ENCODE data around the gene GNG7. TPM values are rescaled to one million over a fixed set of nuclear protein-coding genes. Genes with fewer than 3 reads are reported as not detected.

The GNG7 gene
- total RNA-seq, 1 donor from 2014 or later: 5.5 TPM

DNA sequence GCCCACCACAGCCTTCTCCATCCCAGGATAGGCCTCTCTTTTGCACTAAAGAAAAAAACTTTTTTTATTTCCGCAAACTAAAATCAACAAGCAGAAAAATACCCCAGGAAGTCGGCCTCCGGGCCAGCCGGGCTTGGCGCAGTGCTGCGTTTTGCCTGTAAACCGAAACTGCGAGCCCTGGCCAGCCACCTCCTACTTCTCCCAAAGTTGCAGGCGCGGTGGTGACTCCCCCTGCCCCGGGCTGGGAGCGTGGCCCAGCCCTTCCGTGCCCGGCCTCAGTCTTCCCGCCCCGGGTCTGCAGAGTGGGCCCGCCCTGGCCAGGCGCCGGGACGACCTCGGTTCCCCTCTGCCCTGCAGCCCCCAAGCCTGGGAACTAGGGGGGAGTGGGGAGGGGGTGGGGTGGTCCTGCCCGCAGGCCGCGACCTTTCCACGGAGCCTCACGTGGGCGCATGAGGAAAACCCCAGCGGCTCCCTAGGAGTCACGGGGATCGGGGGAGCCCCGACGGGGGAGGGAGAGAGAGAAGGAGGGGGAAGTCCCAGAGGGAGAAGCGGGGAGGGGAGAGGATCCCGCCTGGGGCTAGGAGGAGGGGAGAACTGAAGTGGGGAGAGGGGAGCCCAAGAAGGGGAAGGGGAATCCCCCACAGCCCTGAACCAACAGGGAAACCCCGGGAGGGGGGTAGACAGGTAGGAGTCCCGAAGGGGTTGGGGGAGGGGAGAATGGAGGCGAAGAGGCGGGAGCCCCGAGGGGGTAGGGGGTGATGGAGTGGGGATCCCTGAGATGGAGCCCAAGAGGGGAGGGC, 223.5 kb downstream of the GNG7 start:
- TF ChIP-seq, protein P1, sequence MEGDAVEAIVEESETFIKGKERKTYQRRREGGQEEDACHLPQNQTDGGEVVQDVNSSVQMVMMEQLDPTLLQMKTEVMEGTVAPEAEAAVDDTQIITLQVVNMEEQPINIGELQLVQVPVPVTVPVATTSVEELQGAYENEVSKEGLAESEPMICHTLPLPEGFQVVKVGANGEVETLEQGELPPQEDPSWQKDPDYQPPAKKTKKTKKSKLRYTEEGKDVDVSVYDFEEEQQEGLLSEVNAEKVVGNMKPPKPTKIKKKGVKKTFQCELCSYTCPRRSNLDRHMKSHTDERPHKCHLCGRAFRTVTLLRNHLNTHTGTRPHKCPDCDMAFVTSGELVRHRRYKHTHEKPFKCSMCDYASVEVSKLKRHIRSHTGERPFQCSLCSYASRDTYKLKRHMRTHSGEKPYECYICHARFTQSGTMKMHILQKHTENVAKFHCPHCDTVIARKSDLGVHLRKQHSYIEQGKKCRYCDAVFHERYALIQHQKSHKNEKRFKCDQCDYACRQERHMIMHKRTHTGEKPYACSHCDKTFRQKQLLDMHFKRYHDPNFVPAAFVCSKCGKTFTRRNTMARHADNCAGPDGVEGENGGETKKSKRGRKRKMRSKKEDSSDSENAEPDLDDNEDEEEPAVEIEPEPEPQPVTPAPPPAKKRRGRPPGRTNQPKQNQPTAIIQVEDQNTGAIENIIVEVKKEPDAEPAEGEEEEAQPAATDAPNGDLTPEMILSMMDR (IDR thresholded peaks at IDR 0.05): no peak
- H3K27me3 ChIP-seq: no peaks in the 10 kb centered on the region
- peak; percentile 33 for ATAC-seq
- peak overlapping the region; percentile 91 for H3K27ac ChIP-seq
- peaks cover 10% of the 10 kb centered on the region for H3K36me3 ChIP-seq
- peaks cover 10% of the 10 kb centered on the region for H3K9me3 ChIP-seq
- H3K4me1 ChIP-seq: peaks cover 24% of the 10 kb centered on the region
- DNase-seq: peak; percentile 90
- peak overlapping the region; percentile 93 for H3K4me3 ChIP-seq
- intact Hi-C loops (cut with DNase I): loop anchor here (10.0 kb wide), 2 partner anchors 96 to 136 kb away; no protein-coding TSS in a partner anchor

DNA sequence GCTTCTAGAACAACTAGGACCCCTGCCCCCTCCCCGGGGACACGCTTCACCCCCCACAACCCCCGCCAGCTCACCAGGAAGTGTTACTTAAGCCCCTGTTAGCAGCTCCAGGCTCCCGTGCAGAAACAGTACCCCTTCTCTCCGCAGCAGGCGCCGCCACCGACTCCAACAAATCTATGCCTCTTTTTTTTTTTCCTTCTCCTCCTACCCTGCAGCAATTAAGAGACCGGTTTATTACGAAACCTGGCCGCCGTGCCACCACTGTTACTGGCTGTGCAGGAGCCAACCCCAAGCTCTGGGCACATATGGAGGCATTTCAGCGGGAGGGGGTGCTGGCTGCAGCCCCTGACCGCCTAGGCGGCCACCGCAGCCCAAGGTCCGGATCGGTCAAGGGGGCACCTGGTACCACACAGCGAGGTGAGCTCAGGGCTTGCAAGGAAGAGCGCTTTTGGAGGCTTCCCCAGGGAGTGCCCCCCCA, 224.2 kb downstream of the GNG7 start:
- H3K27me3 ChIP-seq: no peaks in the 10 kb centered on the region
- peak; percentile 87 for DNase-seq
- H3K4me1 ChIP-seq: peaks cover 24% of the 10 kb centered on the region
- peaks cover 10% of the 10 kb centered on the region for H3K36me3 ChIP-seq
- peaks cover 6% of the 10 kb centered on the region for H3K9me3 ChIP-seq
- H3K27ac ChIP-seq: peak overlapping the region; percentile 91
- peak overlapping the region; percentile 93 for H3K4me3 ChIP-seq
- intact Hi-C loops (cut with DNase I): loop anchor here (10.0 kb wide), 2 partner anchors 96 to 136 kb away; no protein-coding TSS in a partner anchor
- TF ChIP-seq, protein P1 (IDR thresholded peaks at IDR 0.05): peak; percentile 29
- peak; percentile 6 for ATAC-seq

DNA sequence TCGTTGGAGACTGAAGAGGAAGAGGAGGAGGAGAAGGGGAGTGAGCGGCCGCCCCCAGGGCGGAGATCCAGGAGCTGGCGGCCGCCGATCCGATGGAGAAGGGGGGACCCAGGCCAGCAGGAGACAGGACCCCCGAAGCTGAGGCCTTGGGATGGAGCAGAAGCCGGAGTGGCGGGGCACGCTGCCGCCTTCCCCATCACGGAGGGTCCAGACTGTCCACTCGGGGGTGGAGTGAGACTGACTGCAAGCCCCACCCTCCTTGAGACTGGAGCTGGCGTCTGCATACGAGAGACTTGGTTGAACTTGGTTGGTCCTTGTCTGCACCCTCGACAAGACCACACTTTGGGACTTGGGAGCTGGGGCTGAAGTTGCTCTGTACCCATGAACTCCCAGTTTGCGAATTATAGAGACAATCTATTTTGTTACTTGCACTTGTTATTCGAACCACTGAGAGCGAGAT, 224.7 kb downstream of the GNG7 start:
- H3K9me3 ChIP-seq: peaks cover under 1% of the 10 kb centered on the region
- H3K4me1 ChIP-seq: peaks cover 24% of the 10 kb centered on the region
- ATAC-seq: no peak
- peaks cover 10% of the 10 kb centered on the region for H3K36me3 ChIP-seq
- peak overlapping the region; percentile 91 for H3K27ac ChIP-seq
- no peaks in the 10 kb centered on the region for H3K27me3 ChIP-seq
- TF ChIP-seq, protein P1 (IDR thresholded peaks at IDR 0.05): no peak
- H3K4me3 ChIP-seq: peak overlapping the region; percentile 93
- intact Hi-C loops (cut with DNase I): loop anchor here (10.0 kb wide), 2 partner anchors 97 to 137 kb away; no protein-coding TSS in a partner anchor
- no peak for DNase-seq

DNA sequence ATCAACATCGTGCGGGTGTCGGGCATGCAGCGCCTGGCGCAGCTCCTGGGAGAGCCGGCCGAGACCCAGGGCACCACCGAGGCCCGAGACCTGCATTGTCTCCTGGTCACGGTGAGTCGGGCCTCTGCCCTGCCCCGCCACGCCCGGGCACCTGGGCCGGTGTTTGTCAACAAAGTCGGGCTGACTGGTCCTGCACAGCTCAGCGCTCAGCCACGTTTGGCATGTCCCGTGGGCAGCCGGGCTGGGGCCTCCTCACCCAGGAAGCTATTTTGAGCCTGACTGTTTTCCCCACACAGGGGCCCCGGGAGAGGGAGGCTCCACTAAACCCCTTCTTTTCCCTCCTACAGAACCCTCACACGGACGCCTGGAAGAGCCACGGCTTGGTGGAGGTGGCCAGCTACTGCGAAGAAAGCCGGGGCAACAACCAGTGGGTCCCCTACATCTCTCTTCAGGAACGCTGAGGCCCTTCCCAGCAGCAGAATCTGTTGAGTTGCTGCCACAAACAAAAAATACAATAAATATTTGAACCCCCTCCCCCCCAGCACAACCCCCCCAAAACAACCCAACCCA, 225.3 kb downstream of the GNG7 start:
- ATAC-seq (peak; percentile 0), DNase-seq (peak; percentile 79)
- Histone ChIP-seq H3K4me1 (peaks cover 24% of the 10 kb centered on the region), H3K27me3 (no peaks in the 10 kb centered on the region), H3K27ac (peak overlapping the region; percentile 91), H3K9me3 (no peaks in the 10 kb centered on the region), H3K4me3 (peak overlapping the region; percentile 93), H3K36me3 (peaks cover 10% of the 10 kb centered on the region)
- TF ChIP-seq, protein P1 (IDR thresholded peaks at IDR 0.05): no peak
- intact Hi-C loops (cut with DNase I): loop anchor here (10.0 kb wide), 2 partner anchors 98 to 138 kb away; no protein-coding TSS in a partner anchor

DNA sequence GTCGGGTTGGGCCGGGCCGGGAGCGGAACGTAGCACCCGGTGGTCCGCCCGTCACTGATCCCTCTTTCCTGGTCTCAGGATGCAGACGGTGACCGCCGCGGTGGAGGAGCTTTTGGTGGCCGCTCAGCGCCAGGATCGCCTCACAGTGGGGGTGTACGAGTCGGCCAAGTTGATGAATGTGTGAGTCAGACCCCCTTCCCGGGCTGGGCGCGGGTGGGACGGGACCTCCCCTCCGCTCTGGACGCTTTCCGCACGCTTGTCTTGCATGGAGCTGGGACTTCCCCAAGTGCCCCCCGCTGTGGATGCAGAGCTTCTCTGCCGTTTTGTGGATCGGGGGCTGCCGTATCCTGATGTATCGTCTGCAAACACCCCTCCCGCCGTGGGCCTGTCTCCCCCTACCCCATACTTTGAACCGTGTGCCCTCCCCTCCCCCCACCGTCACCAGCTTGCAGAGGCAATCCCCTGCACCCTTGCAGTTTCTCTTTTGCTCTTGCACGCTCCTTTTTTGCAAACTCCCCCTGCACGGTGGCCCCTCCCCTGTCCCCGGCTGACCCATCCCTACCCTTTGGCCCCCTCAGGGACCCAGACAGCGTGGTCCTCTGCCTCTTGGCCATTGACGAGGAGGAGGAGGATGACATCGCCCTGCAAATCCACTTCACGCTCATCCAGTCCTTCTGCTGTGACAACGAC, 225.9 kb downstream of the GNG7 start:
- DNase-seq: peak; percentile 77
- intact Hi-C loops (cut with DNase I): loop anchor here (10.0 kb wide), 2 partner anchors 98 to 138 kb away; no protein-coding TSS in a partner anchor
- H3K4me1 ChIP-seq: peaks cover 24% of the 10 kb centered on the region
- peaks cover 10% of the 10 kb centered on the region for H3K36me3 ChIP-seq
- H3K4me3 ChIP-seq: peak overlapping the region; percentile 93
- no peaks in the 10 kb centered on the region for H3K27me3 ChIP-seq
- TF ChIP-seq, protein P1 (IDR thresholded peaks at IDR 0.05): no peak
- ATAC-seq: peak; percentile 0
- H3K9me3 ChIP-seq: no peaks in the 10 kb centered on the region
- H3K27ac ChIP-seq: peak overlapping the region; percentile 91

All from upper lobe of right lung (tissue), 1 donor.